Duodenal mucosa (tissue), 2 donors: Measurements from ENCODE around the gene ZBTB39.
"Not testable (repeated sequence)": the region's sequence is repeated elsewhere in the genome, so short reads cannot be mapped to it uniquely, and the experiment has no call there.

ENCODE experiments used
- H3K27ac ChIP-seq: one replicate; pipeline ENCODE4 v1.7.0; 2013; ENCODE audit warnings: low read depth, low read length
- H3K27me3 ChIP-seq, 2 donors: one replicate each; pipeline ENCODE4 v1.7.0; 2013; ENCODE audit warnings: low read length in 2 of 2, control low read depth in 1 of 2; ENCODE audit not compliant: insufficient read depth in 2 of 2, control insufficient read depth in 1 of 2
- H3K36me3 ChIP-seq, 2 donors: one replicate each; pipeline ENCODE4 v1.7.0; 2013; ENCODE audit warnings: low read length in 2 of 2, control low read depth in 1 of 2; ENCODE audit not compliant: insufficient read depth in 2 of 2, control insufficient read depth in 1 of 2
- H3K4me1 ChIP-seq, 2 donors: one replicate each; pipeline ENCODE4 v1.7.0; 2013; ENCODE audit warnings: low read length in 2 of 2, control low read depth in 1 of 2; ENCODE audit not compliant: insufficient read depth in 2 of 2, control insufficient read depth in 1 of 2
- H3K4me3 ChIP-seq, 2 donors: one replicate each; pipeline ENCODE4 v1.7.0; 2013; ENCODE audit warnings: low read length in 2 of 2, low read depth in 1 of 2
- H3K9ac ChIP-seq, 2 donors: one replicate each; pipeline ENCODE4 v1.7.0; 2013; ENCODE audit warnings: low read length in 2 of 2, low read depth in 1 of 2
- H3K9me3 ChIP-seq, 2 donors: one replicate each; pipeline ENCODE4 v1.7.0; 2013; ENCODE audit warnings: low read length in 2 of 2, control low read depth in 1 of 2; ENCODE audit not compliant: control insufficient read depth in 1 of 2

The ZBTB39 gene

GRCh38 chr12:56982578-56983236 lies 23.6 kb downstream of the ZBTB39 start:
- H3K9ac ChIP-seq, H3K4me3 ChIP-seq, H3K4me1 ChIP-seq, H3K27ac ChIP-seq, H3K9me3 ChIP-seq, H3K36me3 ChIP-seq, H3K27me3 ChIP-seq: not testable (repeated sequence)

- Histone ChIP-seq H3K4me3 (no peak overlapping the region), H3K27me3 (no peaks in the 10 kb centered on the region), H3K4me1 (no peaks in the 10 kb centered on the region), H3K27ac (no peak overlapping the region), H3K36me3 (no peaks in the 10 kb centered on the region), H3K9me3 (no peaks in the 10 kb centered on the region), H3K9ac (no peak overlapping the region)
These were observed 25.3 kb downstream of the ZBTB39 start for GRCh38 chr12:56980941-56981530.

DNA sequence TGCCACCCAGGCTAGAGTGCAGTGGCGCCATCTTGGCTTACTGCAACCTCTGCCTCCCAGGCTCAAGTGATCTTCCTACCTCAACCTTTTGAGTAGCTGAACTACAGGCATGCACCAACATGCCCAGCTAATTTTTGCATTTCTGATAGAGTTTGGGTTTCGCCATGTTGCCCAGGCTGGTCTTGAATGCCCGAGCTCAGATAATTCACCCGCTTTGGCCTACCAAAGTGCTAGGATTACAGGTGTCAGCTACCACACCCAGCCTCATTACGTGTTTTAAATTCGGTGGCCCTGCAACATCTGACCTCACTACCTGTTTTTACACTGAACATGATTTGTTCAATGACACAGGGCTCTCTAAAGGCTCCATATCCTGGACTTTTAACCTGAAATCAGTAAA lies 26.1 kb downstream of the ZBTB39 start:
- H3K27me3 ChIP-seq, result no peaks in the 10 kb centered on the region

DNA sequence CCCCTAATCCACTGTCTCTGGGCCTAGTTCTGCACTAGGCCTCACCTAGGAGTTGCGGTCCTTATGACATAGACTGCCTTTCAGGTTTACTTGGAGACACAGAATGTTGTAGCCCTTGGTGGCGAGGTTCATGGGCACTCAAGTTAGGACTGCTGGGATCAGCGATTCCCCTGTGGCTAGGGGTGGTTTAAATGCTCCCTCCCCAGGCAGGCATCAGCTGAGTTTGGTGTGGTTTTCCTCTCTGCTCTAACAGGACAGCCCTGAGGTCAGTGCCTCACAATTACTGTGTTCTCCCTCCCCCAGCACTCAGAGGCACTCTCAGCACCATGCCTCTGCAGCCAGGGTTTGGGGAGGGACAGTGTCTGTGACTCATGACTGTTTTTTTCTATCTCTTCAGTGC lies 26.7 kb downstream of the ZBTB39 start:
- no peaks in the 10 kb centered on the region for H3K36me3 ChIP-seq
- no peak overlapping the region for H3K4me3 ChIP-seq
- H3K27ac ChIP-seq, result no peak overlapping the region
- no peak overlapping the region for H3K9ac ChIP-seq
- no peaks in the 10 kb centered on the region for H3K9me3 ChIP-seq
- no peaks in the 10 kb centered on the region for H3K27me3 ChIP-seq
- no peaks in the 10 kb centered on the region for H3K4me1 ChIP-seq

More for the DNA sequence above, 26.1 kb downstream of the ZBTB39 start:
- H3K4me3 ChIP-seq, result no peak overlapping the region
- no peak overlapping the region for H3K27ac ChIP-seq
- no peaks in the 10 kb centered on the region for H3K9me3 ChIP-seq
- H3K4me1 ChIP-seq, result no peaks in the 10 kb centered on the region
- H3K36me3 ChIP-seq, result no peaks in the 10 kb centered on the region
- H3K9ac ChIP-seq, result no peak overlapping the region

DNA sequence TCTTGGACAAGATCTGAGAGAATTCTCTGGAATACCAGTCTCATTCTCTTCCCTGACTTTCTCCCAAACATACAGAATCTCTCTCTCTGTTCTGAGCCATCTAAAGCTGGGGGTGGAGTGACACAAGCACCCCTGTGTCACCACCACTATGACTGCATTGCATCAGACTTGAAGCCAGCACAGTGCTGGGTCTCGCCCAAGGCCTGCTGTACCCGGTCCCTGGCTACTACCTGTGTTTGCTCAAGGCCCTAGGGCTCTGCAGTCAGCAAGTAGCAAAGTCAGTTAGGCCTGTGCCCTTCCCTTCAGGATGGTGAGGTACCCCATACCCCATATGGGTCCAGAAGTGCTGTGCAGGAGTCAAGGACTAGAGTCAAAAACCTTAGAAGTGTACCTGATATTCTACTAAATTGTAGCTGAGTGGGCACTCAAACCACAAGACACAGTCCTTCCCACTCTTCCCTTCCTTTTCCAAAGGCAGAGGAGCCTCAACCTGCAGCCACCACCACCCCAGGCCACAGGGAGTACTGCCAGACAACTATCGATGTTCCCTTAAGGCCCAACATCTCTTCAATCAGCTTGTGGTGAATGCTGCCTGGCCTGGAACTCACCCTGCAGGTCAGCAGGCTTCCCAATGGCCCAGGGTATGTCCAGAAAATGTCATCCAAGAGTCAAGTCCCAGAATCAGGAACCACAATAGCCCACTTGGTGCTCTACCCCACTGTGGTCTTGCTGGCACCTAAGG lies 27.8 kb downstream of the ZBTB39 start:
- no peaks in the 10 kb centered on the region for H3K36me3 ChIP-seq
- no peaks in the 10 kb centered on the region for H3K27me3 ChIP-seq
- no peak overlapping the region for H3K27ac ChIP-seq
- no peaks in the 10 kb centered on the region for H3K9me3 ChIP-seq
- H3K4me1 ChIP-seq, result no peaks in the 10 kb centered on the region
- H3K9ac ChIP-seq, result no peak overlapping the region
- no peak overlapping the region for H3K4me3 ChIP-seq

DNA sequence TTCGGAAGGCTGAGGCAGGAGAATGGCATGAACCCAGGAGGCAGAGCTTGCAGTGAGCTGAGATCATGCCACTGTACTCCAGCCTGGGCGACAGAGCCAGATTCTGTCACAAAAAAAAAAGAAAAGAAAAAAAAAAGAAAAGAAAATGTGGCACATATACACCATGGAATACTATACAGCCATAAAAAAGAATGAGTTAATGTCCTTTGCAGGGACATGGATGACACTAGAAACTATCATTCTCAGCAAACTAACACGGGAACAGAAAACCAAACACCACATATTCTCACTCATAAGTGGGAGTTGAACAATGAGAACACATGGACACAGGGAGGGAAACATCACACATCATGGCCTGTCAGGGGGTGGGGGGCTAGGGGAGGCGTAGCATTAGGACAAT lies 29.0 kb downstream of the ZBTB39 start:
- not testable (repeated sequence) for H3K27ac ChIP-seq, H3K9me3 ChIP-seq, H3K4me3 ChIP-seq, H3K36me3 ChIP-seq, H3K27me3 ChIP-seq, H3K9ac ChIP-seq, H3K4me1 ChIP-seq

- H3K27ac ChIP-seq, H3K4me1 ChIP-seq, H3K36me3 ChIP-seq, H3K4me3 ChIP-seq, H3K9ac ChIP-seq, H3K27me3 ChIP-seq, H3K9me3 ChIP-seq: not testable (repeated sequence)
These were observed 32.1 kb downstream of the ZBTB39 start for GRCh38 chr12:56974224-56974623.

DNA sequence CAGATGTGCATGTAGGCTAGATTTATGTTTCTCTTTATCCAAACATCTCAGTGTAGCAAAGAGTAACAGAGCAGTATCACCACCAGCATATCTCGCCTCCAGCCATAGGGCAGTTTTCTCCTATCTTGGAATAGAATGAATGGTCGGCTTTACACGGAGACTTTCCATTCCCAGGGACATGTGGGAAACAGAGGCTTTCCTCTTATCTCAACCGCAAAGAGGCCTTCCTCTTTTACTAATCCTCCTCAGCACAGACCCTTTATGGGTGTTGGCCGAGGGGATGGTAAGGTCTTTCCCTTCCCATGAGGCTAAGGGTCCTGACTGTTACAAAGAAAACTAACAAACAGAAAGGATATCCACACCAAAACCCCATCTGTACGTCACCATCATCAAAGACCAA lies 37.4 kb downstream of the ZBTB39 start:
- not testable (repeated sequence) for H3K4me3 ChIP-seq, H3K36me3 ChIP-seq

DNA sequence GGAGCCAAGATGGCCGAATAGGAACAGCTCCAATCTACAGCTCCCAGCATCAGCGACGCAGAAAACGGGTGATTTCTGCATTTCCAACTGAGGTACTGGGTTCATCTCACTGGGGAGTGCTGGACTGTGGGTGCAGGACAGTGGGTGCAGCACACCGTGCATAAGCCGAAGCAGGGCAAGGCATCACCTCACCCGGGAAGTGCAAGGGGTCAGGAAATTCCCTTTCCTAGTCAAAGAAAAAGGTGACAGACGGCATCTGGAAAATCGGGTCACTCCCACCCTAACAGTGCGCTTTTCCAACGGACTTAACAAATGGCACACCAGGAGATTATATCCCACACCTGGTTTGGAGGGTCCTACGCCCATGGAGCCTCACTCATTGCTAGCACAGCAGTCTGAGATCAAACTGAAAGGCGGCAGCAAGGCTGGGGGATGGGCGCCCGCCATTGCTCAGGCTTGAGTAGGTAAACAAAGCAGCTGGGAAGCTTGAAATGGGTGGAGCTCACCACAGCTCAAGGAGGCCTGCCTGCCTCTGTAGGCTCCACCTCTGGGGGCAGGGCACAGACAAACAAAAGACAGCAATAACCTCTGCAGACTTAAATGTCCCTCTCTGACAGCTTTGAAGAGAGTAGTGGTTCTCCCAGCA lies 40.2 kb downstream of the ZBTB39 start:
- not testable (repeated sequence) for H3K4me1 ChIP-seq, H3K9me3 ChIP-seq, H3K36me3 ChIP-seq, H3K9ac ChIP-seq, H3K27ac ChIP-seq, H3K4me3 ChIP-seq, H3K27me3 ChIP-seq

More for the DNA sequence above, 37.4 kb downstream of the ZBTB39 start:
- H3K9me3 ChIP-seq, H3K27me3 ChIP-seq, H3K4me1 ChIP-seq, H3K9ac ChIP-seq, H3K27ac ChIP-seq: not testable (repeated sequence)

DNA sequence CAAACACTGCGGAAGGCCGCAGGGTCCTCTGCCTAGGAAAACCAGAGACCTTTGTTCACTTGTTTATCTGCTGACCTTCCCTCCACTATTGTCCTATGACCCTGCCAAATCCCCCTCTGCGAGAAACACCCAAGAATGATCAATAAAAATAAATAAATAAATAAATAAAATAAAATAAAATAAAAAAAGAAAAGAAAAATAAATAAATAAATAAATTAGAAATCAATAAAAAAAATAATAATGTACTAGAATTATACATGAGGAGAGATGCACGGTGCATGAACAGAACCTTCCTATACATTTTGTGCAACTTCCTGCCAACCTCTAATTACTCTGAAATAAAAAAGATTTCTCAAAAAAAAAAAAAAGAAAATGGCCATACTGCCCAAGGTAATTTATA lies 41.2 kb downstream of the ZBTB39 start:
- H3K4me1 ChIP-seq, H3K4me3 ChIP-seq, H3K36me3 ChIP-seq, H3K27me3 ChIP-seq, H3K27ac ChIP-seq, H3K9ac ChIP-seq, H3K9me3 ChIP-seq: not testable (repeated sequence)
